Kidney epithelial cell (primary cell): ENCODE data around the gene AIF1L. TPM values are rescaled to one million over a fixed set of nuclear protein-coding genes. Genes with fewer than 3 reads are reported as not detected.
"Not testable (repeated sequence)": the region's sequence is repeated elsewhere in the genome, so short reads cannot be mapped to it uniquely, and the experiment has no call there.

ENCODE experiments used
- DNase-seq: peaks from one replicate; pipeline ENCODE4 v3.0.0-alpha.2; 2010; ENCODE audit warnings: low read depth
- H3K27me3 ChIP-seq: 2 replicates; pipeline ENCODE4 v1.6.0; 2011; ENCODE audit warnings: low read length; ENCODE audit not compliant: control insufficient read depth, insufficient read depth
- H3K36me3 ChIP-seq: 2 replicates; pipeline ENCODE4 v1.5.1; 2011; ENCODE audit warnings: low read length; ENCODE audit not compliant: control insufficient read depth, insufficient read depth
- H3K4me3 ChIP-seq: 2 replicates; pipeline ENCODE4 v1.5.1; 2011; ENCODE audit warnings: low read depth, mild to moderate bottlenecking, control low read depth, low read length
- CTCF ChIP-seq: IDR thresholded peaks from 2 replicates; pipeline ENCODE4 v1.5.1; 2011; ENCODE audit warnings: mild to moderate bottlenecking, moderate library complexity, low read length, control low read depth, inconsistent platforms; ENCODE audit not compliant: insufficient read depth, poor library complexity, severe bottlenecking
- total RNA-seq: library from RNA; depleted of rRNA; stranded (reverse); fragments of >200 nt; gene quantifications from 2 replicates; pipeline ENCODE4 v1.2.3, GENCODE V29; 2015

The AIF1L gene
- total RNA-seq, 1 donor from 2014 or later: 58.4 TPM

- Histone ChIP-seq H3K36me3 (no peaks in the 10 kb centered on the region), H3K27me3 (no peaks in the 10 kb centered on the region), H3K4me3 (no peak overlapping the region)
- TF ChIP-seq CTCF: no peak
- DNase-seq: no peak
Observed at GRCh38 chr9:131153595-131153994, 57.3 kb downstream of the AIF1L start.

- not testable (repeated sequence) for DNase-seq, H3K27me3 ChIP-seq, H3K36me3 ChIP-seq, H3K4me3 ChIP-seq
Observed at GRCh38 chr9:131158673-131159072, 62.3 kb downstream of the AIF1L start.

GRCh38 chr9:131160416-131161112 lies 64.2 kb downstream of the AIF1L start:
- no peak for DNase-seq
- Histone ChIP-seq H3K4me3 (no peak overlapping the region), H3K27me3 (no peaks in the 10 kb centered on the region), H3K36me3 (no peaks in the 10 kb centered on the region)
- no peak for TF ChIP-seq CTCF

- Histone ChIP-seq H3K4me3 (no peak overlapping the region), H3K36me3 (no peaks in the 10 kb centered on the region), H3K27me3 (no peaks in the 10 kb centered on the region)
- no peak for DNase-seq
- TF ChIP-seq CTCF: no peak
Observed at GRCh38 chr9:131161585-131161984, 65.3 kb downstream of the AIF1L start.

- no peak for TF ChIP-seq CTCF
- no peak for DNase-seq
- Histone ChIP-seq H3K4me3 (no peak overlapping the region), H3K27me3 (no peaks in the 10 kb centered on the region), H3K36me3 (no peaks in the 10 kb centered on the region)
Observed at GRCh38 chr9:131162886-131163285, 66.6 kb downstream of the AIF1L start.

GRCh38 chr9:131165523-131165922 lies 69.2 kb downstream of the AIF1L start:
- Histone ChIP-seq H3K36me3 (no peaks in the 10 kb centered on the region), H3K27me3 (no peaks in the 10 kb centered on the region), H3K4me3 (no peak overlapping the region)
- DNase-seq: no peak
- TF ChIP-seq CTCF: no peak
